Stimulated activated naive CD8-positive, alpha-beta T cell treated with anti-CD3 and anti-CD28 coated beads, Interleukin-15, amount 100 ng/mL, for 72 hours (primary cell): ENCODE measurements around the gene HAUS5.

Source experiments
- ATAC-seq: fragments of 150-1000 bp; cut with Tn5 transposase; 2 replicates; pipeline ENCODE4 v1.10.0; 2021; ENCODE audit warnings: mild to moderate bottlenecking, moderate library complexity
- DNase-seq, 2 donors: peaks; one replicate each; pipeline ENCODE4 v3.0.0; 2021 to 2022
- H3K27ac Mint-ChIP-seq, 2 donors: one replicate each; pipeline ENCODE4 v1.8.0; 2022; ENCODE audit warnings: mild to moderate bottlenecking in 2 of 2, mixed read lengths in 2 of 2, moderate library complexity in 2 of 2
- H3K27me3 Mint-ChIP-seq: one replicate; pipeline ENCODE4 v1.8.0; 2022; ENCODE audit warnings: mixed read lengths
- H3K4me1 Mint-ChIP-seq: one replicate; pipeline ENCODE4 v1.8.0; 2022; ENCODE audit warnings: mild to moderate bottlenecking, mixed read lengths
- H3K4me3 Mint-ChIP-seq, 2 donors: one replicate each; pipeline ENCODE4 v1.8.0; 2022; ENCODE audit warnings: mild to moderate bottlenecking in 2 of 2, mixed read lengths in 2 of 2, moderate library complexity in 1 of 2
- H3K9me3 Mint-ChIP-seq, 2 donors: one replicate each; pipeline ENCODE4 v1.8.0; 2022; ENCODE audit warnings: mixed read lengths in 2 of 2

The HAUS5 gene

GRCh38 chr19:35622750-35623149 is 10.2 kb downstream of the HAUS5 start:
- DNase-seq, result no peak
- H3K9me3 Mint-ChIP-seq, result no peaks in the 10 kb centered on the region
- H3K27ac Mint-ChIP-seq, result peak overlapping the region in 1 of 2 donors; percentile 24
- peak; percentile 26 for ATAC-seq
- H3K27me3 Mint-ChIP-seq, result no peaks in the 10 kb centered on the region
- H3K4me1 Mint-ChIP-seq, result no peaks in the 10 kb centered on the region
- no peak overlapping the region for H3K4me3 Mint-ChIP-seq

GRCh38 chr19:35623327-35624010 is 10.9 kb downstream of the HAUS5 start:
- Mint-ChIP-seq H3K27me3 (no peaks in the 10 kb centered on the region), H3K27ac (no peak overlapping the region)

GRCh38 chr19:35628264-35628564 is 15.7 kb downstream of the HAUS5 start:
- no peaks in the 10 kb centered on the region for H3K9me3 Mint-ChIP-seq
- ATAC-seq, result no peak
- peak overlapping the region; percentile 93 to 97 for H3K27ac Mint-ChIP-seq
- H3K4me1 Mint-ChIP-seq, result peaks cover 35% of the 10 kb centered on the region
- DNase-seq, result no peak
- H3K4me3 Mint-ChIP-seq, result peak overlapping the region; percentile 89 to 90
- H3K27me3 Mint-ChIP-seq, result no peaks in the 10 kb centered on the region

More at GRCh38 chr19:35623327-35624010, 10.9 kb downstream of the HAUS5 start:
- ATAC-seq (no peak), DNase-seq (no peak)
- Mint-ChIP-seq H3K4me3 (no peak overlapping the region), H3K9me3 (no peaks in the 10 kb centered on the region), H3K4me1 (peaks cover 7% of the 10 kb centered on the region)

- Mint-ChIP-seq H3K4me3 (peak within 1 kb of the TSS; percentile 89 to 90), H3K27me3 (no peaks in the 10 kb centered on the region), H3K4me1 (peaks cover 35% of the 10 kb centered on the region), H3K27ac (peak within 1 kb of the TSS; percentile 93 to 97), H3K9me3 (no peaks in the 10 kb centered on the region)
- ATAC-seq, result peak; percentile 100
- peak; percentile 97 to 98 for DNase-seq
Measured at GRCh38 chr19:35628565-35629331, 16.2 kb downstream of the HAUS5 start, which contains the start of gene RBM42. TSS of gene RBM42 (plus strand) at chr19:35629036. CDS start at chr19:35629154, 118 bp downstream.

GRCh38 chr19:35629332-35629633 is 16.7 kb downstream of the HAUS5 start:
- no peak for ATAC-seq
- Mint-ChIP-seq H3K4me3 (peak overlapping the region; percentile 89 to 90), H3K4me1 (peaks cover 35% of the 10 kb centered on the region), H3K9me3 (no peaks in the 10 kb centered on the region), H3K27me3 (no peaks in the 10 kb centered on the region), H3K27ac (peak overlapping the region; percentile 93 to 97)
- no peak for DNase-seq

- H3K27ac Mint-ChIP-seq, result no peak overlapping the region
- H3K9me3 Mint-ChIP-seq, result no peaks in the 10 kb centered on the region
- H3K4me1 Mint-ChIP-seq, result peaks cover 24% of the 10 kb centered on the region
- no peaks in the 10 kb centered on the region for H3K27me3 Mint-ChIP-seq
- DNase-seq, result no peak
- no peak overlapping the region for H3K4me3 Mint-ChIP-seq
- ATAC-seq, result no peak
Measured at GRCh38 chr19:35633727-35634440, 21.3 kb downstream of the HAUS5 start.

- DNase-seq, result no peak
- H3K4me1 Mint-ChIP-seq, result peaks cover 12% of the 10 kb centered on the region
- no peak overlapping the region for H3K4me3 Mint-ChIP-seq
- no peak overlapping the region for H3K27ac Mint-ChIP-seq
- no peaks in the 10 kb centered on the region for H3K27me3 Mint-ChIP-seq
- ATAC-seq, result peak; percentile 25
- no peaks in the 10 kb centered on the region for H3K9me3 Mint-ChIP-seq
Measured at GRCh38 chr19:35636651-35637050, 24.1 kb downstream of the HAUS5 start.

- peak overlapping the region in 1 of 2 donors; percentile 82 for H3K27ac Mint-ChIP-seq
- H3K27me3 Mint-ChIP-seq, result no peaks in the 10 kb centered on the region
- H3K4me1 Mint-ChIP-seq, result peaks cover 14% of the 10 kb centered on the region
- DNase-seq (no peak), ATAC-seq (no peak)
- H3K4me3 Mint-ChIP-seq, result no peak overlapping the region
- no peaks in the 10 kb centered on the region for H3K9me3 Mint-ChIP-seq
Measured at GRCh38 chr19:35637165-35637564, 24.6 kb downstream of the HAUS5 start.

- H3K4me1 Mint-ChIP-seq, result peaks cover 28% of the 10 kb centered on the region
- no peaks in the 10 kb centered on the region for H3K27me3 Mint-ChIP-seq
- peak overlapping the region in 1 of 2 donors; percentile 75 for H3K27ac Mint-ChIP-seq
- H3K4me3 Mint-ChIP-seq, result no peak overlapping the region
- ATAC-seq, result no peak
- no peak for DNase-seq
- H3K9me3 Mint-ChIP-seq, result no peaks in the 10 kb centered on the region
Measured at GRCh38 chr19:35639321-35639639, 26.7 kb downstream of the HAUS5 start.

GRCh38 chr19:35639863-35640262 is 27.3 kb downstream of the HAUS5 start:
- DNase-seq (no peak), ATAC-seq (no peak)
- peaks cover 34% of the 10 kb centered on the region for H3K4me1 Mint-ChIP-seq
- H3K9me3 Mint-ChIP-seq, result no peaks in the 10 kb centered on the region
- H3K27me3 Mint-ChIP-seq, result no peaks in the 10 kb centered on the region
- H3K4me3 Mint-ChIP-seq, result no peak overlapping the region
- no peak overlapping the region for H3K27ac Mint-ChIP-seq

- Mint-ChIP-seq H3K4me3 (peak within 1 kb of the TSS; percentile 85 to 89), H3K4me1 (peaks cover 44% of the 10 kb centered on the region), H3K9me3 (no peaks in the 10 kb centered on the region), H3K27ac (peak within 1 kb of the TSS; percentile 57 to 86), H3K27me3 (no peaks in the 10 kb centered on the region)
- ATAC-seq (no peak), DNase-seq (peak; percentile 24 to 55)
Measured at GRCh38 chr19:35641515-35642151, 29.1 kb downstream of the HAUS5 start, which contains the start of gene ETV2. TSS of gene ETV2 (plus strand) at chr19:35641745. CDS start at chr19:35642461, 716 bp downstream.

GRCh38 chr19:35642312-35642711 is 29.8 kb downstream of the HAUS5 start:
- Mint-ChIP-seq H3K27ac (peak overlapping the region; percentile 57 to 86), H3K9me3 (no peaks in the 10 kb centered on the region), H3K27me3 (no peaks in the 10 kb centered on the region), H3K4me3 (peak overlapping the region; percentile 85 to 89), H3K4me1 (peaks cover 44% of the 10 kb centered on the region)
- DNase-seq (no peak), ATAC-seq (no peak)

GRCh38 chr19:35642798-35643254 is 30.3 kb downstream of the HAUS5 start:
- Mint-ChIP-seq H3K4me1 (peaks cover 44% of the 10 kb centered on the region), H3K9me3 (no peaks in the 10 kb centered on the region), H3K4me3 (peak overlapping the region; percentile 85 to 89), H3K27me3 (no peaks in the 10 kb centered on the region), H3K27ac (no peak overlapping the region)
- ATAC-seq (no peak), DNase-seq (no peak)

- H3K4me1 Mint-ChIP-seq, result peaks cover 44% of the 10 kb centered on the region
- H3K9me3 Mint-ChIP-seq, result no peaks in the 10 kb centered on the region
- peak overlapping the region; percentile 85 to 89 for H3K4me3 Mint-ChIP-seq
- H3K27ac Mint-ChIP-seq, result peak overlapping the region; percentile 40 to 90
- ATAC-seq (peak; percentile 61), DNase-seq (peak; percentile 88 to 92)
- H3K27me3 Mint-ChIP-seq, result no peaks in the 10 kb centered on the region
Measured at GRCh38 chr19:35643255-35644205, 31.0 kb downstream of the HAUS5 start.
